Superior temporal gyrus (tissue), 1 donor: Measurements from ENCODE around the gene GTF2H1.
A peak's percentile ranks its signal among the peaks of the same experiment; 100 is the strongest.
"Not testable (repeated sequence)": the region's sequence is repeated elsewhere in the genome, so short reads cannot be mapped to it uniquely, and the experiment has no call there.

Source experiments
- DNase-seq: peaks from one replicate; pipeline ENCODE4 v3.0.0-alpha.2; 2016; ENCODE audit errors: extremely low spot score

GTF2H1 gene

GRCh38 chr11:18374956-18375355 lies 52.6 kb downstream of the GTF2H1 start:
- DNase-seq, result no peak

- no peak for DNase-seq
Measured at GRCh38 chr11:18375941-18376340, 53.6 kb downstream of the GTF2H1 start.

GRCh38 chr11:18379201-18379600 lies 56.8 kb downstream of the GTF2H1 start:
- no peak for DNase-seq

GRCh38 chr11:18383388-18384156 lies 61.2 kb downstream of the GTF2H1 start:
- peak; percentile 44 for DNase-seq

- DNase-seq, result no peak
Measured at GRCh38 chr11:18384157-18384641, 61.8 kb downstream of the GTF2H1 start.

GRCh38 chr11:18390088-18390487 lies 67.7 kb downstream of the GTF2H1 start:
- DNase-seq, result no peak

GRCh38 chr11:18392434-18393321 lies 70.3 kb downstream of the GTF2H1 start:
- DNase-seq, result no peak

GRCh38 chr11:18393581-18394274 lies 71.4 kb downstream of the GTF2H1 start:
- DNase-seq, result no peak

- peak; percentile 82 for DNase-seq
Measured at GRCh38 chr11:18394275-18394927, 72.0 kb downstream of the GTF2H1 start, which contains the start of gene LDHA. Gene LDHA (plus strand): TSS chr11:18394563. CDS start chr11:18396843, 2,280 bp downstream.

- DNase-seq, result peak; percentile 48
Measured at GRCh38 chr11:18394928-18395734, 72.8 kb downstream of the GTF2H1 start.

GRCh38 chr11:18395735-18396504 lies 73.6 kb downstream of the GTF2H1 start:
- DNase-seq, result peak; percentile 99

- no peak for DNase-seq
Measured at GRCh38 chr11:18397921-18398320, 75.6 kb downstream of the GTF2H1 start.

GRCh38 chr11:18401077-18401476 lies 78.7 kb downstream of the GTF2H1 start:
- DNase-seq, result not testable (repeated sequence)

- DNase-seq, result no peak
Measured at GRCh38 chr11:18404062-18404461, 81.7 kb downstream of the GTF2H1 start.

GRCh38 chr11:18407400-18407799 lies 85.0 kb downstream of the GTF2H1 start:
- DNase-seq, result not testable (repeated sequence)

GRCh38 chr11:18408558-18409291 lies 86.4 kb downstream of the GTF2H1 start:
- no peak for DNase-seq

GRCh38 chr11:18416459-18416858 lies 94.1 kb downstream of the GTF2H1 start:
- no peak for DNase-seq
